HG03575 (cell line): ENCODE results near the gene DGKD.
"Not testable (repeated sequence)": the region's sequence is repeated elsewhere in the genome, so short reads cannot be mapped to it uniquely, and the experiment has no call there.

Experiments used
- ATAC-seq: cut with Tn5 transposase; IDR thresholded peaks from one replicate; pipeline ENCODE4 v1.9.1; 2021; ENCODE audit not compliant: unreplicated experiment, insufficient number of reproducible peaks, low FRiP score; ENCODE audit errors: extremely low read depth

DGKD gene

GRCh38 chr2:233332125-233332524, 22.2 kb upstream of the DGKD start:
- no peak for ATAC-seq

DNA sequence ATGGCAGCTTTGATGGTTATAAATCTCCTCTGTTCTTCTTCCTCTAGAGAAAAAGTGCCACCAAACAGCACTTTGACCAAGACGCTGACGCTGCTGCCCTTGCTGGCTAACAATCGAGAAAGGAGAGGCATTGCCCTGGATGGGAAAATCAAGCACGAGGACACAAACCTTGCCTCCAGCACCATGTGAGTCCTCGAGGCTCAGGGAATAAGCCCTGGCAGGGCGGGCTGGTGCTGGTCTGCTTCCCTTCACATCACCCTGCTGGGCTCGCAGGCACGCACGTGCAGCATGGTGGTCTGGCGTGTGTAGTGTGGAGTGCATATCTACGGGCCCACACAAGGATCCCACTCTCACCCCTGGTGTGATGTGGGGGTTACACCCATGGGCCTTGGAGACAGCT, 19.4 kb upstream of the DGKD start:
- no peak for ATAC-seq

- ATAC-seq: not testable (repeated sequence)
Observed at GRCh38 chr2:233336091-233336490, 18.2 kb upstream of the DGKD start.

DNA sequence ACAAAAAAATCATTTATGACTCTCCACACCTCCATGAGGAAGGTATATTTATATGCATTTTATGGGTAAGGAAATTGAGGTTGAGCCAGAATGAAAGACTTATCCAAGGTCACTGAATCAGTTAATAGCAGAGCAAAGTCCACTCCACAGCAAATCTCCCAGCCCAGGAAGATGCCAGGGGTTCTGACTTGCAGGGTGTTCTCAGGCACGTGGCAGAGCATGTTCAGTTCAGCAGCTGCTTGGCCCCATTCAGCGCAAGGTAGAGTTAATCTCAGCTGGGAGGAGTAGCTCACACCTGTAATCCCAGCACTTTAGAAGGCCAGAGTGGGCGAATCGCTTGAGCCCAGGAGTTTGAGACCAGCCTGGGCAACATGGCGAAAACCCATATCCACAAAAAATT, 17.8 kb upstream of the DGKD start:
- ATAC-seq: no peak

DNA sequence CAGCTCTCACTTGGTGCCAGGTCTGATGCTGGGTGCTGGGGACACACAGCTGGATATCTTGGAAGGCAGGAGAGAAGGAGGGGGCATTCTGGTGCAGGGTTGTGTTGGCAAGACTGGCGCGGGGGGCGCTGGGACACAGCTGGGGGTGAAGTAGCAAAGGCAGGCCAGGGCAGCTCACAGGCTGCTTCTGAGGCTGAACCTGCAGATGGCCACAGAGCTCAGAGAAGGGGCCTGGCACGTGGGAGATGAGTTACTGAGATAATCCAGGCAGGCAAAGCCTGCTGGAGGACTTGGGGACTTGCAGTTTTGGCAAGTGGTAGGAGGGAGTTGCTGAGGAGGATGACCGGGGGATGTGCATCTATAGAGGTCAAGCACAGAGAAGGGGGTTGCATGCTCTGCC, 16.2 kb upstream of the DGKD start:
- no peak for ATAC-seq

DNA sequence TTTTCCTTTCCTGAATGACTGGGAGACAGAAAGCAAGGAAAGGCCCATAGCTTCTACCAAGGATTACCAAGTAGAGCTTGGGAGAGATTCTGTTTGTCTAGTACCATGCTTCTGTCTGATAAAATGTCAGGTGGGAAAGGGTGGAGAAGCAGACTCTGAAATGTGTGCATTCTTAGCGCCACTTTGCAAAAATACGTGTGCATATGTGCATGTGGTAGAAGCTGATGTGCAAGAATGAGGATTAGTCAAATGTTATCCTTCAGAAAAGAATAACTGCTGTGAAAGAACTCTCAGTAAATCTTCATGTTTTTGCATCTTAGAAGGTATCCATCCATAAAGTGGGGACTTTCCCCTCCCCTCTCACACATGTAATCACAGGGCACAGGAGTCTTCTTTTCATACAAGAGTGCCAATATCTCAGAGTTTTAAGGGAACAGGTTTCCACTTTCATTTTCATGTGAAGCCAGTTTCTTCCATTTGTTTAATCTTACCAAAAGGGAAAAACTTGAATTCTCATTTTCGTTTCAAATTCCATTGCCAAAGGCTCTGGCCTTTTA, 15.4 kb upstream of the DGKD start:
- ATAC-seq: no peak

DNA sequence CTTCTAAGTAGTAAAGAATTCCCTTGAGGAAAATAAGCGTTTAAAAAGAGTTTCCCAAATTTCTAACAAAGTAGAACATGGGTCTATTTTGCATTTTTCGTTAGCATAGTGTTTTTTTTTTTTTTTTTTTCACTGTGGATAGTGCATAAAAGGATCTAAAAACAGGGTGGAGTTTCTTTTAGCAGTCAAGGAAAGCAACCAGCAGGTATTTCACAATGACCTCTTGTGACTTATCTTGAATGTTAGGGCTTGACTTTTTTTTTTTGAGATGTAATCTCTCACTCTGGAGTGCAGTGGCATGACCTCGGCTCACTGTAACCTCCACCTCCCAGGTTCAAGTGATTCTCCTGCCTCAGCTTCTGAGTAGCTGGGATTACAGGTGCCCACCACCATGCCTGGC, 14.9 kb upstream of the DGKD start:
- ATAC-seq: no peak

GRCh38 chr2:233341296-233341695, 13.0 kb upstream of the DGKD start:
- no peak for ATAC-seq

DNA sequence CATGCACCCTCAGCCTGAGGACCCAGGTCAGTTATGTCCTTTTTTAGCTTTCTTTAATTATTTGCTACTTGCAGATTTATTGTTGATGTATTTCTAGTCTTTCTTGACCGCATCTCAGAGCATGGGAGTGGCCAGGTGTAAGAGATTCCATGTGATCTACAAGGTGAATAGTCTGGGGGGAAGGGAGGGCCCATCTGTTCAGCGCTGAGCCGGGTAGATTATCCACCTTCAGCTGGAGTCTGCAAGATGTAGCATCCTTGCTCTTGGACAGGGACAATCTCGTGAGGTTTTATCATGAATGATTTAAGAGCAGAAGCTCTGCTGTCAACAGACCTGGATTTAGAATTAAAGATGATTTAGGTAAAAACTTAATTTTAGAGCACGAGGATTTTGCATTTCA, 12.0 kb upstream of the DGKD start:
- ATAC-seq: no peak

DNA sequence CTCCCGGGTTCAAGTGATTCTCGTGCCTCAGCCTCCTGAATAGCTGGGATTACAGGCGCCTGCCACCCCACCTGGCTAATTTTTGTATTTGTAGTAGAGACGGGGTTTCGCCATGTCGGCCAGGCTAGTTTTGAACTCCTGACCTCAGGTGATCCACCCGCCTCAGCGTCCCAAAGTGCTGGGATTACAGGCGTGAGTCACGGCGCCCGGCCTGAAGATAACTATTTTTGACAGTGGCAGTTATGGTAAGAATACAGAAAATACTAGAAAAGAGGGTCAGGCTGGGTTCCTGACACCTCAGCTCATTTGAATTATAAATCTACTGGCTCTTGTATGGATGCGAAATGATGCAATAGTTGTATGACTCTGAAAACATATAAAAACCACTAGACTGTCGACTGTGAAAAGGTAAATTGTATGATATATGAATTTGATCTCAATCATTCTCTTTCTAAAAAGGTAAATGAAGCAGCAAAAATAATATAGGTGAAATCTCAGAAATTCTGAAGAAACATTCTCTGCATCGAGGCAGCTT, 11.1 kb upstream of the DGKD start:
- ATAC-seq: no peak

DNA sequence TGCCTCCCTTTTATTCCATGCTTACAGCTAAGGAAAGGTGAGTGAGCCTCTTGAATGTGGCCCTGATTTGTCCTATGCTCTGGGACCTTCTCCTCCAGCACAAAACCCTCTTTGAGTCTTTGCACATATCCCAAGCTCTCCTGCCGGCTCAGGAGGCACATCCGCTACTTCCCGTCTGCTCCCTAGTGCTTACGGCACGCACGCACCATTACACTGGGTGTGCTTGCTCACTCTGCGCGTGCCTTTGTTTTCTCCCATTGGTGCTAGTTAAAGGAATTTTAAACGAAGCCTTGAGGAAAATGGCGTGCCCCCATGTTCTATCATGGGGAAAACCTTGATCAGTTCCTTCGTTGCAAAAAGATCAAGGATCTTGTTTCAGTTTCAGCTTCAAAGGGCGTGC, 7.9 kb upstream of the DGKD start:
- ATAC-seq: no peak

DNA sequence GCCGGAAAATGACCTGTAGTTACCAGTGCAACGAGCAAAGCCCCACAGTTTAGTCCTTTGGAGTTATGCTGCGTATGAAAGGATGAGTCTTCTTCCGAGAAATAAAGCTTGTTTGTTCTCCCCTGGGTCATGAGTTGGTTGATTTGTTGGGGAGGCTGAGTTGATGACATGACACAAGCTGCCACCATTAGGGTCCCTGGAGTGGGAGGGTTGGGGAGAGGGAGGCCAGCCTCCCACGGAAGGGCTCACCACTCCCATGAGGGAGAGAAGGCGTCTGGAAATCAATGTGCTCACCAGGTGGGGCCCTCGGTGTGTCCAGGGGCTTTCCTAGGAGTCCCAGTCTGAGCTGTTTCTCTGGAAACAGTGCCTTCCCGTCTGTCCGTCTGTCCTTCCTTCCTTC, 7.4 kb upstream of the DGKD start:
- no peak for ATAC-seq

GRCh38 chr2:233349005-233349998, 5.0 kb upstream of the DGKD start:
- ATAC-seq: no peak

DNA sequence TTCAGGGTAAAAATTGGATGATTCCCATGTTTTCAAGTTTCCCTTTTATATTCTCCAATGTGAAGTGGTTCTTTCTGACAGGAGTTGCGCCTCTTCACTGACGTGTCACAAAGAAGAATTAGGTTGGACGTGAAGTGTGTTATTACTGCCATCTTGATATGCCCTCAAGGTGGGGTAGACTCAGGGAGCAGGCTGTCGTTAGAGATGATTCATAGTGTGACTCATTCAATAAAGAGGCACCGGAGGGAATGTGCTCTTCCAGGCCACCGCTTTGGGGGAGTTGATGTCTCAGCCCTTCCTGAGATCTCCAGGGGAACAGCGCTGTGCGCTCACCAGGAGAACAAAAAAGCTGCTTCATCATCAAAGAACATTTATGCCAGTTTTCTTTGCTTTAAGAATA, 3.6 kb upstream of the DGKD start:
- ATAC-seq: no peak

DNA sequence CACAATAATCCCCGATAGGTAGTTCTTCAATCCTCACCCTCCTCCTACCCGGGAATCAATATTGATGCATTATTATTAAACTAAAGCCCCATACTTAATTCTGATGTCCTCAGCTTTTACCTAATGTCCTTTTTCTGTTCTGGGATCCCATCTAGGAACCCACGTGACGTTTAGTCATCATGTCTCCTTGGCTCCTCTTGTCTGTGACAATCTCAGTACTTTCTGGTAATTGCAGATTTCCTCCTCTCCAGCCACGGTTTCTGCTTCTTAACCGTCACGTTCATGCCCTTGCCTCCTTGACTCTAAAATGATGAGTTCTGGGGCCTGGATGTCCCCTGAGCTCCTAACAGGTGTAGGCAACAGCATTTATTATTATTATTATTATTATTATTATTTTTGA, 2.9 kb upstream of the DGKD start:
- no peak for ATAC-seq

DNA sequence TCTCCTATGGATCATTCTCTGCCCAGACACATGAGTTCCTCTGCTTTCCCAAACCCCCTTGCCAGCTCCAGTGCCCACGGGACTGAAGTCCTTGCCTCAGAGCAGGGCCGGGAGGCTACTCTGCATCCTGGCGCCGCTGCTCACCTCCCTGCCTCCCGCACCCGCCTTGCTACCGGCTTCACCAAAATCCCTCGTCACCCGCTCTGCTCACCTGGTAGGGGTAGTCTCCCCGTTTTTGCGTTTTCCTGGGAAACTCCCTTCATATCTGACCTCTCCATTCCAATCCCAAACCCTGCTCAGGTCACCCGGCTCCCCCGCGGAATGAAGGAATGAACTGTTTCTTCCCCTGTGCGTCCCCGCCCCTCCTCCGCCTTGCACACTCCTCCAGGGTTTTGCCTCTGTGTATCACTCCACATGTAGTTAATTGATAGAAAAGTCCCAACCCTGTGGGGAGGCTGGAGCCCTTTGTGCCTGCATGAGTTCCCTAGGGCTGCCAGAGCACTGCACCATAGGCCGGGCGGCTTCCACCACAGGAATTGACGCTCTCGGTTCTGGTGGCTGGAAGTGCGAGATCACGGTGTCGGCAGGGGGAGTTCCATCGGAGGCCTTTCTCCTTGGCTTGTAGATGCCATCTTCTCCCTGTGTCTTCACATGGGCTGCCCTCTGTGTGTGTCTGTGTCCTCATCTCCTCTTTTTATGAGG, 2.0 kb upstream of the DGKD start:
- no peak for ATAC-seq

- no peak for ATAC-seq
Observed at GRCh38 chr2:233353101-233353768, 1.1 kb upstream of the DGKD start.

DNA sequence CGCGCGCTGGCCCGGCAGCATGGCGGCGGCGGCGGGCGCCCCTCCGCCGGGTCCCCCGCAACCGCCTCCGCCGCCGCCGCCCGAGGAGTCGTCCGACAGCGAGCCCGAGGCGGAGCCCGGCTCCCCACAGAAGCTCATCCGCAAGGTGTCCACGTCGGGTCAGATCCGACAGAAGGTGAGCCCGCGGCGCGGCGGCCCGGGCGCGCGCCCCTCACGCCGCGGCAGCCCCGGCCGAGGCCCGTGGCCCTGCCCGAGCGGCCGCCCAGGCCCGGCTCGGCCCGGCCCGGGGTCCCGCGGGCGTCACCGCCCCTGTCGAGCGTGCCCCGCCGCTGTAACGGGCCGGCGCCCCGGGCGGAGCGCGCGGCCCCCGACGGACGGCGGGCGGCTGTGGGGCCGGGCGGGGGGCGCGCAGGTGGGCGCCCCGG, 218 bp downstream of the DGKD start:
- ATAC-seq: no peak

- ATAC-seq: no peak
Observed at GRCh38 chr2:233354971-233355574, 779 bp downstream of the DGKD start.
